Sciatic nerve (tissue), 2 donors: ENCODE measurements around the gene DMRT1. TPM values are rescaled to one million over a fixed set of nuclear protein-coding genes. Genes with fewer than 3 reads are reported as not detected.
"Not testable (repeated sequence)": the region's sequence is repeated elsewhere in the genome, so short reads cannot be mapped to it uniquely, and the experiment has no call there.

ENCODE experiments used
- ATAC-seq: fragments of 200-7000 bp; cut with Tn5 transposase; one replicate; pipeline ENCODE4 v1.9.1; 2020; ENCODE audit warnings: mild to moderate bottlenecking, moderate library complexity
- DNase-seq: peaks from one replicate; pipeline ENCODE4 v3.0.0-alpha.2; 2020; ENCODE audit warnings: low spot score
- intact Hi-C: fragments of 100-400 bp; cut with DNase I; formaldehyde crosslinking; loops from one replicate; pipeline ENCODE4 v1.14.2; 2022
- total RNA-seq: library from RNA; stranded (reverse); fragmentation: NEBNext Ultra II Directional; extraction: Animal tissue kit (Norgen Biotek cat#: 25700); gene quantifications from one replicate; pipeline ENCODE4 v1.2.1, GENCODE V29; 2021
- donor health status: DM: no; HTN: no; CAD: no.
- donor health status: DM: no; HTN: no; CAD: no.

DMRT1 gene
- total RNA-seq, 1 donor from 2014 or later = not detected

- DNase-seq = no peak
- ATAC-seq = no peak
- intact Hi-C loops = no loop called here
Observed at GRCh38 chr9:849431-849830, 7.9 kb downstream of the DMRT1 start.

- intact Hi-C loops = no loop called here
- no peak for DNase-seq
- no peak for ATAC-seq
Observed at GRCh38 chr9:852539-852938, 11.0 kb downstream of the DMRT1 start.

- no peak for DNase-seq
- intact Hi-C loops = no loop called here
- ATAC-seq = no peak
Observed at GRCh38 chr9:859251-859650, 17.8 kb downstream of the DMRT1 start.

GRCh38 chr9:860706-861105 lies 19.2 kb downstream of the DMRT1 start:
- intact Hi-C loops = loop anchor here (5.0 kb wide), 1 partner anchor 48 kb away; no protein-coding TSS in a partner anchor
- no peak for ATAC-seq
- no peak for DNase-seq

GRCh38 chr9:861525-861924 lies 20.0 kb downstream of the DMRT1 start:
- intact Hi-C loops = loop anchor here (5.0 kb wide), 1 partner anchor 49 kb away; no protein-coding TSS in a partner anchor
- not testable (repeated sequence) for ATAC-seq, DNase-seq

- no peak for ATAC-seq
- no peak for DNase-seq
- intact Hi-C loops = no loop called here
Observed at GRCh38 chr9:875119-875962, 33.8 kb downstream of the DMRT1 start.

- ATAC-seq (no peak), DNase-seq (no peak)
- intact Hi-C loops = no loop called here
Observed at GRCh38 chr9:876425-876824, 34.9 kb downstream of the DMRT1 start.

GRCh38 chr9:878239-878638 lies 36.7 kb downstream of the DMRT1 start:
- DNase-seq (no peak), ATAC-seq (no peak)
- intact Hi-C loops = no loop called here

- intact Hi-C loops = no loop called here
- ATAC-seq = no peak
Observed at GRCh38 chr9:880725-881124, 39.2 kb downstream of the DMRT1 start.

GRCh38 chr9:882416-882924 lies 41.0 kb downstream of the DMRT1 start:
- ATAC-seq (no peak), DNase-seq (no peak)
- intact Hi-C loops = no loop called here

More at GRCh38 chr9:880725-881124, 39.2 kb downstream of the DMRT1 start:
- DNase-seq = no peak

GRCh38 chr9:883011-883410 lies 41.5 kb downstream of the DMRT1 start:
- ATAC-seq (no peak), DNase-seq (no peak)
- intact Hi-C loops = no loop called here

- DNase-seq = no peak
- no peak for ATAC-seq
- intact Hi-C loops = no loop called here
Observed at GRCh38 chr9:886886-887285, 45.4 kb downstream of the DMRT1 start.

GRCh38 chr9:892123-892522 lies 50.6 kb downstream of the DMRT1 start:
- intact Hi-C loops = no loop called here
- ATAC-seq = no peak
- DNase-seq = no peak

GRCh38 chr9:893115-893514 lies 51.6 kb downstream of the DMRT1 start:
- intact Hi-C loops = no loop called here
- DNase-seq (no peak), ATAC-seq (no peak)

GRCh38 chr9:893843-894420 lies 52.4 kb downstream of the DMRT1 start:
- DNase-seq (peak; percentile 67), ATAC-seq (peak; percentile 63)
- intact Hi-C loops = no loop called here

GRCh38 chr9:899440-900184 lies 58.1 kb downstream of the DMRT1 start:
- DNase-seq (no peak), ATAC-seq (peak; percentile 32)
- intact Hi-C loops = no loop called here

- ATAC-seq (no peak), DNase-seq (no peak)
- intact Hi-C loops = no loop called here
Observed at GRCh38 chr9:903886-904285, 62.4 kb downstream of the DMRT1 start.

- intact Hi-C loops = no loop called here
- no peak for ATAC-seq
- DNase-seq = no peak
Observed at GRCh38 chr9:905906-906305, 64.4 kb downstream of the DMRT1 start.

- DNase-seq (no peak), ATAC-seq (no peak)
- intact Hi-C loops = no loop called here
Observed at GRCh38 chr9:908536-909205, 67.2 kb downstream of the DMRT1 start.
